WTC11 (cell line): ENCODE measurements around the gene SLC8B1. TPM values are rescaled to one million over a fixed set of nuclear protein-coding genes. Genes with fewer than 3 reads are reported as not detected.

Experiments used
- ATAC-seq: fragments of 200-7000 bp; cut with Tn5 transposase; 2 replicates; pipeline ENCODE4 v1.10.0; 2021; ENCODE audit warnings: mild to moderate bottlenecking, moderate library complexity
- CTCF ChIA-PET: fragments of 300-600 bp; sonication (Branson Sonifier 250); formaldehyde crosslinking; loops from one replicate; lab custom pipeline; 2021; ENCODE audit warnings: antibody characterized with exemption; lab: Charles Lee
- POLR2A ChIA-PET: fragments of 350-600 bp; sonication (Branson Sonifier 250); formaldehyde crosslinking; loops from one replicate; lab custom pipeline; 2021; ENCODE audit warnings: antibody characterized with exemption; lab: Charles Lee
- DNase-seq: peaks from one replicate; pipeline ENCODE4 v3.0.0; 2021; ENCODE audit warnings: low spot score
- H3K27ac Mint-ChIP-seq: 2 replicates; pipeline ENCODE4 v1.8.0; 2021; ENCODE audit warnings: mixed read lengths
- H3K27me3 Mint-ChIP-seq: 2 replicates; pipeline ENCODE4 v1.8.0; 2021; ENCODE audit warnings: low read depth, mild to moderate bottlenecking, moderate library complexity, mixed read lengths
- H3K36me3 Mint-ChIP-seq: 2 replicates; pipeline ENCODE4 v1.8.0; 2021; ENCODE audit warnings: mixed read lengths
- H3K4me1 Mint-ChIP-seq: 2 replicates; pipeline ENCODE4 v1.8.0; 2022; ENCODE audit warnings: mixed read lengths
- H3K4me3 Mint-ChIP-seq: 2 replicates; pipeline ENCODE4 v1.8.0; 2021; ENCODE audit warnings: mild to moderate bottlenecking, moderate library complexity, mixed read lengths
- H3K9me3 Mint-ChIP-seq: 2 replicates; pipeline ENCODE4 v1.8.0; 2021; ENCODE audit warnings: mixed read lengths
- CREB1 ChIP-seq: sonication (generic); formaldehyde crosslinking; IDR thresholded peaks from 2 replicates; pipeline ENCODE4 v1.8.0; 2023; ENCODE audit warnings: mild to moderate bottlenecking, missing genetic modification reagents
- ETV6 ChIP-seq: sonication (generic); formaldehyde crosslinking; IDR thresholded peaks from 2 replicates; pipeline ENCODE4 v1.8.1; 2022; ENCODE audit warnings: mild to moderate bottlenecking, missing genetic modification reagents
- FOXJ3 ChIP-seq: sonication (generic); formaldehyde crosslinking; IDR thresholded peaks from 2 replicates; pipeline ENCODE4 v1.9.0; 2021; ENCODE audit warnings: missing genetic modification reagents, mild to moderate bottlenecking, borderline replicate concordance
- IRF2 ChIP-seq: sonication (generic); formaldehyde crosslinking; IDR thresholded peaks from 2 replicates; pipeline ENCODE4 v1.8.0; 2022; ENCODE audit warnings: low read depth, missing genetic modification reagents, borderline replicate concordance
- JAZF1 ChIP-seq: fragments of 250-450 bp; sonication (Bioruptor Pico); IDR thresholded peaks from 2 replicates; pipeline ENCODE4 v1.9.0; 2021; ENCODE audit warnings: moderate library complexity, mild to moderate bottlenecking, inconsistent platforms
- NFE2L1 ChIP-seq: sonication (generic); formaldehyde crosslinking; IDR thresholded peaks from 2 replicates; pipeline ENCODE4 v1.8.1; 2023; ENCODE audit warnings: missing genetic modification reagents
- ZNF416 ChIP-seq: fragments of 250-450 bp; sonication (Bioruptor Pico); IDR thresholded peaks from 2 replicates; pipeline ENCODE4 v1.9.0; 2021; ENCODE audit warnings: mild to moderate bottlenecking, inconsistent platforms
- total RNA-seq: library from RNA; stranded (reverse); gene quantifications from 3 replicates; pipeline ENCODE4 v1.2.3, GENCODE V29; 2021
- TF ChIP-seq, protein P1 (sequence below): fragments of 250-450 bp; sonication (Bioruptor Pico); IDR thresholded peaks from 2 replicates; pipeline ENCODE4 v2.1.2; 2022; ENCODE audit warnings: mild to moderate bottlenecking, moderate library complexity
- TF ChIP-seq, protein P2 (sequence below): sonication (generic); formaldehyde crosslinking; IDR thresholded peaks from 2 replicates; pipeline ENCODE4 v1.8.0; 2023; ENCODE audit warnings: mild to moderate bottlenecking, missing genetic modification reagents
- TF ChIP-seq, protein P3 (sequence below): sonication (generic); formaldehyde crosslinking; IDR thresholded peaks from 2 replicates; pipeline ENCODE4 v1.8.1; 2023; ENCODE audit warnings: mild to moderate bottlenecking, missing genetic modification reagents, moderate library complexity
- TF ChIP-seq, protein P4 (sequence below): sonication (generic); formaldehyde crosslinking; IDR thresholded peaks from 2 replicates; pipeline ENCODE4 v1.8.1; 2023; ENCODE audit warnings: mild to moderate bottlenecking, missing genetic modification reagents, borderline replicate concordance

The SLC8B1 gene
- total RNA-seq, 1 experiment from 2014 or later = 13.8 TPM

DNA sequence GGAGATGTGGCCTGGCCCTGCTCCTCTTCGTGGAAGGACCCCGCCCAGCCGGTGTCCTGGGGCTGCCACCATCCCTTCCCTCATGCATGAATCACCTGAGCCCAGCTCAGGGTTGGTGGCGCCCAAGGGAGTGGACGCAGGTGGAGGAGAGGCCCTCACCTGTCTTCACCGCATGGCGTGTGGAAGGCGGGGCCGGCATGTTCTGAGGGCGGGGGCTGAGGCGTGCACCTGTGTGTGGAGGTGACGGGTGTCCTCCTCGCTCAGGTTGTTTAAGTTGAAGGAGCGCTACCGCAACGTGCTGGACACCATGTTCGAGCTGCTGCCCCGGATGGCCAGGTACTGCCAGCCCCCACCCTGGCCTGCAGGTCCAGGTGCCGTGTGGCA lies 47.0 kb downstream of the SLC8B1 start (continued):
- TF ChIP-seq, protein P1, sequence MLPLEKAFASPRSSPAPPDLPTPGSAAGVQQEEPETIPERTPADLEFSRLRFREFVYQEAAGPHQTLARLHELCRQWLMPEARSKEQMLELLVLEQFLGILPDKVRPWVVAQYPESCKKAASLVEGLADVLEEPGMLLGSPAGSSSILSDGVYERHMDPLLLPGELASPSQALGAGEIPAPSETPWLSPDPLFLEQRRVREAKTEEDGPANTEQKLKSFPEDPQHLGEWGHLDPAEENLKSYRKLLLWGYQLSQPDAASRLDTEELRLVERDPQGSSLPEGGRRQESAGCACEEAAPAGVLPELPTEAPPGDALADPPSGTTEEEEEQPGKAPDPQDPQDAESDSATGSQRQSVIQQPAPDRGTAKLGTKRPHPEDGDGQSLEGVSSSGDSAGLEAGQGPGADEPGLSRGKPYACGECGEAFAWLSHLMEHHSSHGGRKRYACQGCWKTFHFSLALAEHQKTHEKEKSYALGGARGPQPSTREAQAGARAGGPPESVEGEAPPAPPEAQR (CRISPR knock-in tag) = no peak
- TF ChIP-seq IRF2 = no peak
- TF ChIP-seq, protein P2, sequence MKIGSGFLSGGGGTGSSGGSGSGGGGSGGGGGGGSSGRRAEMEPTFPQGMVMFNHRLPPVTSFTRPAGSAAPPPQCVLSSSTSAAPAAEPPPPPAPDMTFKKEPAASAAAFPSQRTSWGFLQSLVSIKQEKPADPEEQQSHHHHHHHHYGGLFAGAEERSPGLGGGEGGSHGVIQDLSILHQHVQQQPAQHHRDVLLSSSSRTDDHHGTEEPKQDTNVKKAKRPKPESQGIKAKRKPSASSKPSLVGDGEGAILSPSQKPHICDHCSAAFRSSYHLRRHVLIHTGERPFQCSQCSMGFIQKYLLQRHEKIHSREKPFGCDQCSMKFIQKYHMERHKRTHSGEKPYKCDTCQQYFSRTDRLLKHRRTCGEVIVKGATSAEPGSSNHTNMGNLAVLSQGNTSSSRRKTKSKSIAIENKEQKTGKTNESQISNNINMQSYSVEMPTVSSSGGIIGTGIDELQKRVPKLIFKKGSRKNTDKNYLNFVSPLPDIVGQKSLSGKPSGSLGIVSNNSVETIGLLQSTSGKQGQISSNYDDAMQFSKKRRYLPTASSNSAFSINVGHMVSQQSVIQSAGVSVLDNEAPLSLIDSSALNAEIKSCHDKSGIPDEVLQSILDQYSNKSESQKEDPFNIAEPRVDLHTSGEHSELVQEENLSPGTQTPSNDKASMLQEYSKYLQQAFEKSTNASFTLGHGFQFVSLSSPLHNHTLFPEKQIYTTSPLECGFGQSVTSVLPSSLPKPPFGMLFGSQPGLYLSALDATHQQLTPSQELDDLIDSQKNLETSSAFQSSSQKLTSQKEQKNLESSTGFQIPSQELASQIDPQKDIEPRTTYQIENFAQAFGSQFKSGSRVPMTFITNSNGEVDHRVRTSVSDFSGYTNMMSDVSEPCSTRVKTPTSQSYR (CRISPR knock-in tag) = no peak

DNA sequence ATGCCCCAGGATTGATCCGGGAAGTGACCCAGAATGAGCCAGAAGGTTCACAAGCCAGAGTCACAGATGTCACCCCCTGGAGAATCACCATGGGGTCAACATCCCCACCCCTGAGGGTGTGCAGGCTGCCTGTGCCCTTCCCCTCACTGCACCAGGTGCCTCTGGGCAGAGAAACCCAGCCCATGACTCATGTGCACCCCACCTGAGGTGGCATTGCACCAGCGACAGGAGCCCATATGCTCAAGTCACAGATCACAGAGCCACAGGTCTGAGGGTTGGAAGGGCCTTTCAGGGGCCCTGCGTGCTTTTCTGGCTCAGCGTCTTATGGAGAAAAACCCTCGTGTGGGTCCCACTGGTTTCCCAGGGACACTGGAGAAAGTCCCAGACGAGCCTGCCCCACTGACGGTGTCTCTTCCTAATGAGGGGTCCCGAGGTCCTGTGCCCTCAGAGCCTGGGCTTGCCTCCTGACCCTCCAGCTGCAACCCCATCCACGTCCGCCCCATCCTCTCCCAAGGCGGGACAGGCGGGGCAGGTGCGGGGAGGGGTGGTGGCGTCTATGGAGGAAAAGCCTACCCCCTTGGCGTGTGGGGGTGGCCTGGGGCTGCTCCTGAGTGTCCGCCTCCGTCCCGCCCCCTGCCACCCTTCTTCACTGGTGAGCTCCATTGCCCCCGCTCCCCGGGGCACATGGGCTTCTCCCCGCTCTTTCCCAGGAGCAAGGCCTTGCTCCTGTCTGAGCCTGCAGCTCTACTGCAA lies 47.6 kb downstream of the SLC8B1 start:
- Mint-ChIP-seq H3K27ac (0 out of 2 replicates have a peak overlapping the region, but pooled peaks have one; percentile 24), H3K9me3 (no peaks in the 10 kb centered on the region), H3K27me3 (no peaks in the 10 kb centered on the region), H3K36me3 (peaks cover 9% of the 10 kb centered on the region; the same call in 1 of the 2 replicates), H3K4me1 (0 out of 2 replicates have a peak, but pooled peaks cover 4% of the 10 kb centered on the region), H3K4me3 (no peak overlapping the region)
- ChIA-PET CTCF (interaction anchor here (2.9 kb wide), 1 partner anchor 152 kb away, joined by 9 read pairs; the partner anchor contains the start of gene RASAL1), POLR2A (no interaction called here)
- TF ChIP-seq, protein P3, sequence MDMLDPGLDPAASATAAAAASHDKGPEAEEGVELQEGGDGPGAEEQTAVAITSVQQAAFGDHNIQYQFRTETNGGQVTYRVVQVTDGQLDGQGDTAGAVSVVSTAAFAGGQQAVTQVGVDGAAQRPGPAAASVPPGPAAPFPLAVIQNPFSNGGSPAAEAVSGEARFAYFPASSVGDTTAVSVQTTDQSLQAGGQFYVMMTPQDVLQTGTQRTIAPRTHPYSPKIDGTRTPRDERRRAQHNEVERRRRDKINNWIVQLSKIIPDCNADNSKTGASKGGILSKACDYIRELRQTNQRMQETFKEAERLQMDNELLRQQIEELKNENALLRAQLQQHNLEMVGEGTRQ = no peak
- ATAC-seq (no peak), DNase-seq (no peak)

DNA sequence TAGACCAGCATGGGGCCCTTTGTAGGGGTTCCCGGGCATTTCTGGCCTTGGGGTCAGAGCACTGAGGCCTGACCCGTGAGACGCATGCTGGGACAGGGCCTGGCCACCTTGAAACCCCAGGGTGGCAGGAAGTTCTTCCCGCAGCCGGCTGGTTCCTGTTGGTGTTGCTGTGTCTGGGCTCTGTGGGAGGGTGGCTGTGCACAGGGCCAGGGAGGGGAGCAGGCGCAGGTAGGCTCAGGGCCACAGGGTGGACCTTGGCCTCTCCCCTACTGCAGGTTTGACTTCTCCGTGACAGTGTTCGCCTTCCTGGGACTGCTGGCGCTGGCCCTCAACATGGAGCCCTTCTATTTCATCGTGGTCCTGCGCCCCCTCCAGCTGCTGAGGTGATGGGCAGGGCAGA lies 48.2 kb downstream of the SLC8B1 start:
- 0 out of 2 replicates have a peak, but pooled peaks cover 4% of the 10 kb centered on the region for H3K4me1 Mint-ChIP-seq

DNA sequence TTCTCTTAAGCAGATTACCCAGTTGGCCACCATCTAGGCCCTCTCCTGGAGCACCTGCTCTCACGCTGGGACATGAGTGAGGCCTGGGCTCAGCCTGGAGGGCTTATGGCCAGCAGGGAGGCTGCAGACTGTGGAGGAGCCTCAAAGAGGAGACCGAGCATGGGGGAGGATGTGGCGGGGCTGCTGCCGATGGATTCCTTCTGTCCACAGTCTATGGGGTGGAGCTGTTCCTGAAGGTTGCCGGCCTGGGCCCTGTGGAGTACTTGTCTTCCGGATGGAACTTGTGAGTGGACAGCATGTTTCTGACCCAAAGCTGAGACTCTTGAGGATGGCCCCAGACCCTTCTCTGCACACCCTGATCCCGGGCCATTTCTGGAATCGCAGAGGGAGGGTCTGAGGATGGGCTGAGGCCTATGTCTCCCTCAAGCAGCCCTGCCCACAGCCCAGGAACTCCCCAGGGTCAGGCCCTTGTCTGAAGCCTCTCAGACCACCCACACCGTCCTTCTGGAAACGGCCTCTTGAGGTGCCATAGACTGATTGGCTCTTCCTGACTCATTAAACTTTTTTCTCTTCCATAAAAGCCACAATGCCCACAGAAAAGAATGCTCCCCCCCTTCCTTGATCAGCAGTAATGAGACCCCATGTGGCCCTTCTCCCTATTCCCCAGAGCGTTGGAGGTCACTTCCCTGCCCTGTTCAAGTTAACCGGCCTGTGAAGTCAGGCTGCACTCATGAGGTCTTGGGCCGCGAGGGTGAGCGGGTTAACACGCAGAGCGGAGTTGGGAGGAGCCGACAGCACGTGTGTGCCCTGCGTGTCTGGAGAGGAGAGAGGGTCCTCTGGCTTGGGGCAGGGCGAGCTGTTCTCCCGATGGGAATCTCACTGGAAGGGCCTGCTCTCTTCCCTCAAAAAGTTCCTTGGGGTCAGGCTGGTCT lies 49.0 kb downstream of the SLC8B1 start:
- 0 out of 2 replicates have a peak, but pooled peaks cover 4% of the 10 kb centered on the region for H3K4me1 Mint-ChIP-seq
- ATAC-seq = no peak
- CTCF ChIA-PET = interaction anchor here (1.8 kb wide), 1 partner anchor 92 kb away, joined by 4 read pairs; no protein-coding TSS in a partner anchor
- H3K27ac Mint-ChIP-seq = peak overlapping the region; percentile 74
- no peak for TF ChIP-seq FOXJ3 (CRISPR knock-in tag)
- TF ChIP-seq, protein P4, sequence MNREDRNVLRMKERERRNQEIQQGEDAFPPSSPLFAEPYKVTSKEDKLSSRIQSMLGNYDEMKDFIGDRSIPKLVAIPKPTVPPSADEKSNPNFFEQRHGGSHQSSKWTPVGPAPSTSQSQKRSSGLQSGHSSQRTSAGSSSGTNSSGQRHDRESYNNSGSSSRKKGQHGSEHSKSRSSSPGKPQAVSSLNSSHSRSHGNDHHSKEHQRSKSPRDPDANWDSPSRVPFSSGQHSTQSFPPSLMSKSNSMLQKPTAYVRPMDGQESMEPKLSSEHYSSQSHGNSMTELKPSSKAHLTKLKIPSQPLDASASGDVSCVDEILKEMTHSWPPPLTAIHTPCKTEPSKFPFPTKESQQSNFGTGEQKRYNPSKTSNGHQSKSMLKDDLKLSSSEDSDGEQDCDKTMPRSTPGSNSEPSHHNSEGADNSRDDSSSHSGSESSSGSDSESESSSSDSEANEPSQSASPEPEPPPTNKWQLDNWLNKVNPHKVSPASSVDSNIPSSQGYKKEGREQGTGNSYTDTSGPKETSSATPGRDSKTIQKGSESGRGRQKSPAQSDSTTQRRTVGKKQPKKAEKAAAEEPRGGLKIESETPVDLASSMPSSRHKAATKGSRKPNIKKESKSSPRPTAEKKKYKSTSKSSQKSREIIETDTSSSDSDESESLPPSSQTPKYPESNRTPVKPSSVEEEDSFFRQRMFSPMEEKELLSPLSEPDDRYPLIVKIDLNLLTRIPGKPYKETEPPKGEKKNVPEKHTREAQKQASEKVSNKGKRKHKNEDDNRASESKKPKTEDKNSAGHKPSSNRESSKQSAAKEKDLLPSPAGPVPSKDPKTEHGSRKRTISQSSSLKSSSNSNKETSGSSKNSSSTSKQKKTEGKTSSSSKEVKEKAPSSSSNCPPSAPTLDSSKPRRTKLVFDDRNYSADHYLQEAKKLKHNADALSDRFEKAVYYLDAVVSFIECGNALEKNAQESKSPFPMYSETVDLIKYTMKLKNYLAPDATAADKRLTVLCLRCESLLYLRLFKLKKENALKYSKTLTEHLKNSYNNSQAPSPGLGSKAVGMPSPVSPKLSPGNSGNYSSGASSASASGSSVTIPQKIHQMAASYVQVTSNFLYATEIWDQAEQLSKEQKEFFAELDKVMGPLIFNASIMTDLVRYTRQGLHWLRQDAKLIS (CRISPR knock-in tag) = no peak
- no peak for TF ChIP-seq ETV6
- no peak for TF ChIP-seq ZNF416
- TF ChIP-seq, all 79 proteins: peak for 0
- Mint-ChIP-seq H3K9me3 (no peaks in the 10 kb centered on the region), H3K36me3 (peaks cover 4% of the 10 kb centered on the region; the same call in 1 of the 2 replicates), H3K27me3 (no peaks in the 10 kb centered on the region), H3K4me3 (no peak overlapping the region)
- POLR2A ChIA-PET = no interaction called here
- DNase-seq = no peak

More for the DNA sequence above, 48.2 kb downstream of the SLC8B1 start:
- TF ChIP-seq JAZF1 (CRISPR knock-in tag) (no peak), NFE2L1 (CRISPR knock-in tag) (no peak), CREB1 (no peak)
- TF ChIP-seq, protein P2 (CRISPR knock-in tag) = no peak
- H3K4me3 Mint-ChIP-seq = no peak overlapping the region
- no peak for DNase-seq
- no peaks in the 10 kb centered on the region for H3K27me3 Mint-ChIP-seq
- ATAC-seq = no peak
- POLR2A ChIA-PET = no interaction called here
- H3K36me3 Mint-ChIP-seq = peaks cover 5% of the 10 kb centered on the region; the same call in 1 of the 2 replicates
- H3K9me3 Mint-ChIP-seq = no peaks in the 10 kb centered on the region
- CTCF ChIA-PET = no interaction called here
- H3K27ac Mint-ChIP-seq = peak overlapping the region; percentile 24; the same call in 1 of the 2 replicates
